Effector memory CD8-positive, alpha-beta T cell (primary cell): ENCODE data around the gene BASP1.

Experiments
- ATAC-seq: fragments of 150-1000 bp; cut with Tn5 transposase; replicated peaks from 2 replicates; pipeline ENCODE4 v1.10.0; 2021; ENCODE audit warnings: mild to moderate bottlenecking, moderate library complexity
- DNase-seq, 3 experiments: peaks; one replicate each; pipeline ENCODE4 v3.0.0; 2021
- H3K27ac Mint-ChIP-seq, 2 donors: one replicate each; pipeline ENCODE4 v1.8.0; 2022; ENCODE audit warnings: mild to moderate bottlenecking in 2 of 2, mixed read lengths in 2 of 2, moderate library complexity in 2 of 2
- H3K27me3 Mint-ChIP-seq, 2 donors: one replicate each; pipeline ENCODE4 v1.8.0; 2022; ENCODE audit warnings: mixed read lengths in 2 of 2
- H3K36me3 Mint-ChIP-seq: one replicate; pipeline ENCODE4 v1.8.0; 2022; ENCODE audit warnings: mild to moderate bottlenecking, moderate library complexity, mixed read lengths; ENCODE audit not compliant: insufficient read depth
- H3K4me1 Mint-ChIP-seq, 2 donors: one replicate each; pipeline ENCODE4 v1.8.0; 2022; ENCODE audit warnings: low read depth in 2 of 2, mixed read lengths in 2 of 2
- H3K4me3 Mint-ChIP-seq, 2 donors: one replicate each; pipeline ENCODE4 v1.8.0; 2022; ENCODE audit warnings: mild to moderate bottlenecking in 2 of 2, mixed read lengths in 2 of 2, moderate library complexity in 2 of 2
- H3K9me3 Mint-ChIP-seq, 2 donors: one replicate each; pipeline ENCODE4 v1.8.0; 2022; ENCODE audit warnings: mixed read lengths in 2 of 2

The BASP1 gene

DNA sequence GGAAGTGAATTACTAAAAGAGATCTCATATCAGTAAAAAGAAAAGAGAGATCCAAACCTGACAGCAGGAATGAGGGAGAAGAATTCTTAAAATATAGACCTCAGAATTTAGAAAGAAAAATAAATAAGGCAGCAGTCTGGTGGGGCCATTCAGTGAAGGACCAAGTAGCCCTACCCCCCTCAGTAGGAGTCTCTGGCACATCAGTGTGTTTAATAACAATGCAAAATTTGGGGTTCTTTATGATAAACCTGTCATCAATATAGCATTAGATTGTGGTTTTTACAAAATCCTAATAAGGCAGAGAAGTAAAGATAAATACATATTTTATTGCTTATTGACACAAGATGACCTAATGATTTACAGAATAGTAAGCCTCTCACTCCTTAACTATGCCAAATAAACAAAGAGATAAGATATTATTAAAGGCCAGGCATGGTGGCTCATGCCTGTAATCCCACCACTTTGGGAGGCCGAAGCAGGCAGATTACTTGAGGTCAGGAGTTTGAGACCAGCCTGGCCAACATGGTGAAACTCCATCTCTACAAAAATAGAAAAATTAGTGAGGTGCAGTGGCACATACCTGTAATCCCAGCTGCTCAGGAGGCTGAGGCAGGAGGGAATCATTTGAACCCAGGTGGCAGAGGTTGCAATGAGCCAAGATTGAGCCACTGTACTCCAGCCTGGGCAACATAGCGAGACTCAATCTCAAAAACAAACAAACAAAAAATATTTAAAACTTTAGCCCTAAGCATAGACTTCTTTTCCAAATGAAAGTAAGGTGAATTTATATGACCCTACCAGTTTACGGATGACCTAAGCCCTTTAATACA is 108.6 kb downstream of the BASP1 start:
- peaks cover 1 to 6% of the 10 kb centered on the region in 2 donors for H3K9me3 Mint-ChIP-seq
- H3K27ac Mint-ChIP-seq = no peak overlapping the region
- H3K4me1 Mint-ChIP-seq = no peaks in the 10 kb centered on the region
- no peaks in the 10 kb centered on the region for H3K27me3 Mint-ChIP-seq
- no peaks in the 10 kb centered on the region for H3K36me3 Mint-ChIP-seq
- ATAC-seq (no peak), DNase-seq (no peak)
- H3K4me3 Mint-ChIP-seq = no peak overlapping the region
